Measurements from ENCODE around the gene KCTD3. TPM values are rescaled to one million over a fixed set of nuclear protein-coding genes. Genes with fewer than 3 reads are reported as not detected.

KCTD3 gene
- total RNA-seq, 1 experiment from 2014 or later, result 39.3 TPM

- H4K8ac ChIP-seq (replicated peaks; ENCODE audit: insufficient read length, low read depth, low read length), result no peak overlapping the region
- H3K27me3 Mint-ChIP-seq (ENCODE audit: low read depth), result no peaks in the 10 kb centered on the region
- no peak overlapping the region for H3K4me2 ChIP-seq (ENCODE audit: insufficient read depth, insufficient read length, low read length)
- H2AFZ ChIP-seq (ENCODE audit: low read length), result no peak overlapping the region
- H3K9me3 Mint-ChIP-seq, result peaks cover 5 to 6% of the 10 kb centered on the region in 2 experiments; a peak in 4 of 5 replicates
- TF ChIP-seq CTCF (conservative IDR thresholded peaks at IDR 0.05), result no peak
- DNase-seq, result no peak
- no peaks in the 10 kb centered on the region for H3K23me2 ChIP-seq (ENCODE audit: insufficient read length, low read depth, low read length, poor library complexity, severe bottlenecking)
- no peak overlapping the region for H2BK20ac ChIP-seq (ENCODE audit: low read depth, low read length, poor library complexity, severe bottlenecking)
- H3K56ac ChIP-seq (ENCODE audit: insufficient read length, low read depth, low read length), result no peak overlapping the region
- H3K36me3 Mint-ChIP-seq (ENCODE audit: insufficient read depth in 1 of 3, low read depth in 3 of 3), result no peaks in the 10 kb centered on the region; a peak in 2 of 7 replicates
- H2BK120ac ChIP-seq (ENCODE audit: low read depth, low read length, poor library complexity, severe bottlenecking), result no peak overlapping the region
- no peak overlapping the region for H3K9ac ChIP-seq (ENCODE audit: extremely low read depth, insufficient read length, low read length)
- no peak overlapping the region for H3K18ac ChIP-seq (ENCODE audit: insufficient read length, low read depth, low read length)
- H2AK5ac ChIP-seq (ENCODE audit: insufficient read length, low read length), result no peak overlapping the region
- H2BK5ac ChIP-seq (ENCODE audit: insufficient read length, low read length), result no peak overlapping the region
- no peak overlapping the region for H4K91ac ChIP-seq (ENCODE audit: insufficient read length, low read depth, low read length)
- WGBS (ENCODE audit: extremely low coverage, insufficient read length, low lambda C conversion rate), result 100% methylated on average over 1 of the region's 2 CpGs
- H3K9me3 ChIP-seq (ENCODE audit: control insufficient read depth, low read depth, low read length), result no peaks in the 10 kb centered on the region
- H3K4me1 Mint-ChIP-seq, result no peaks in the 10 kb centered on the region
- no peaks in the 10 kb centered on the region for H3K4me1 ChIP-seq (ENCODE audit: insufficient read depth, low read length)
- no peak overlapping the region for H3K14ac ChIP-seq (ENCODE audit: insufficient read depth, low read length)
- H3T11ph ChIP-seq (ENCODE audit: low read length), result no peak overlapping the region
- no peak overlapping the region for H3K4me3 Mint-ChIP-seq
- H3K79me1 ChIP-seq (ENCODE audit: insufficient read depth, low read depth, low read length, poor library complexity, severe bottlenecking), result no peaks in the 10 kb centered on the region
- H4K5ac ChIP-seq (ENCODE audit: insufficient read length, low read depth, low read length), result no peak overlapping the region
- H3K27me3 ChIP-seq (ENCODE audit: insufficient read depth, low read length), result no peaks in the 10 kb centered on the region
- H2BK15ac ChIP-seq (ENCODE audit: low read depth, low read length), result no peak overlapping the region
- H3K23ac ChIP-seq (ENCODE audit: insufficient read length, low read depth, low read length), result no peak overlapping the region
- H3K27ac Mint-ChIP-seq, result no peak overlapping the region
- no peak overlapping the region for H2BK12ac ChIP-seq (ENCODE audit: insufficient read length, low read depth, low read length)
- no peaks in the 10 kb centered on the region for H3K79me2 ChIP-seq (ENCODE audit: insufficient read depth, low read length)
- H4K20me1 ChIP-seq (ENCODE audit: control insufficient read depth, insufficient read depth, insufficient read length), result no peaks in the 10 kb centered on the region
- no peak overlapping the region for H3K27ac ChIP-seq (ENCODE audit: insufficient read length, low read depth, low read length)
- no peak overlapping the region for H3K4ac ChIP-seq (ENCODE audit: low read depth, low read length)
Measured at GRCh38 chr1:215529571-215529970, 37.5 kb upstream of the KCTD3 start.

Data from H9 (cell line).